Epithelial cell of esophagus (primary cell): Measurements from ENCODE around the gene HDGFL3.
"Not testable (repeated sequence)": the region's sequence is repeated elsewhere in the genome, so short reads cannot be mapped to it uniquely, and the experiment has no call there.

Source experiments
- DNase-seq: peaks from one replicate; pipeline ENCODE4 v3.0.0; 2010; ENCODE audit warnings: low read depth
- H3K4me3 ChIP-seq: 2 replicates; pipeline ENCODE4 v1.5.1; 2011; ENCODE audit warnings: mild to moderate bottlenecking, low read length, control low read depth
- CTCF ChIP-seq: IDR thresholded peaks from 2 replicates; pipeline ENCODE4 v1.5.1; 2011; ENCODE audit warnings: low read depth, mild to moderate bottlenecking, low read length, control low read depth, inconsistent platforms; ENCODE audit not compliant: insufficient read depth; ENCODE audit errors: missing control alignments

Gene HDGFL3

GRCh38 chr15:83099290-83099689 is 108.3 kb downstream of the HDGFL3 start:
- TF ChIP-seq CTCF, result no peak
- no peak for DNase-seq
- H3K4me3 ChIP-seq, result no peak overlapping the region

DNA sequence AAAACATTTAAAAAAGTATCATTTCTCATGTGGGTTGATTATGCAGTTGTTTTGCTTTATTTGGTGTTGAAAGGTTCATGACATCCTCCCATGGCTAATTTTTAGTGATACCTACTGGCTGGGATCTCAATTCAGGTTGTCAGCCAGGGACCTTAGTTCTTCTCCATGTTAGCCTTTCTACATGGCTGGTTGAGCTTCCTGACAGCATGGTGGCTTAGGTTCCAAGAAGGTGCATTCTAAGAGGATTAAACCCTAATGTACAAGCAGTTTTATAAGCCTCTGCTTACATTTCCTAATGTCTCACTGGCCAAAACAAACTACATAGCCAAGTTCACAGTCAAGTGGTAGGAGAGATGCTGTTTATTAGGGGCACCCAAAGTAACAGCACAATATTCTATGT is 109.5 kb downstream of the HDGFL3 start:
- no peak for TF ChIP-seq CTCF
- H3K4me3 ChIP-seq, result no peak overlapping the region
- DNase-seq, result no peak

GRCh38 chr15:83094583-83094982 is 113.0 kb downstream of the HDGFL3 start:
- TF ChIP-seq CTCF, result no peak

DNA sequence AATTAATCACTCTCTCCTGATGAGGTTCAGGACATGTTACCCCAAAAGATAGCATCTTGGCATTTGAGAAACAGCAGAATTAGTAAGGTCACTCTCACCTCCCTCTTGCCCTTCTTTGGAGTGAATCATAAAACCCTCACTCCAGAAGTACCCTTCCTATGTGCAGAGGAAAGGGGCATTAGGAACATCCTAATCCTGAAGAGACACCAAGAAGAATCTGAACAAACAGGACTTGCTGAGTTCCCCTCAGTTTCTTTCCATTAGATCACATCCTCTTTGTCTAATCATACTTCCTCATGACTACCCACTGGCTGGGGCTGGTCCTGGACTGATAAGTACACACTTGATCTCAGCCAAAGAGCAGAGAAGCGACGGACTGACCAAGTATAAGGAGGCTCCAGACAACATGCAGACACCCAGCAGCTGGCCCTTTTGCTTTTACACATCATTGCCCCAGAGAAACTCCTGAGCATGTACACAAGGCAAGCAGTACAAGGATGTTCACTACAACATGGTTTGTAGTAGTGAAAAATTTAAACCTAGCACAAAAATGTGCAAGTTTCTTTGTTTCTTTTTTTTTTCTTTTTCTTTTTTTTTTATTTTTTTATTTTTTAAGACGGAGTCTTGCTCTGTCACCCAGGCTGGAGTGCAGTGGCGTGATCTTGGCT is 115.2 kb downstream of the HDGFL3 start:
- peak; percentile 85 for DNase-seq
- TF ChIP-seq CTCF, result no peak
- no peak overlapping the region for H3K4me3 ChIP-seq

More at GRCh38 chr15:83094583-83094982, 113.0 kb downstream of the HDGFL3 start:
- no peak overlapping the region for H3K4me3 ChIP-seq
- no peak for DNase-seq

- not testable (repeated sequence) for H3K4me3 ChIP-seq, DNase-seq
Observed at GRCh38 chr15:83091965-83092308, 115.7 kb downstream of the HDGFL3 start.

DNA sequence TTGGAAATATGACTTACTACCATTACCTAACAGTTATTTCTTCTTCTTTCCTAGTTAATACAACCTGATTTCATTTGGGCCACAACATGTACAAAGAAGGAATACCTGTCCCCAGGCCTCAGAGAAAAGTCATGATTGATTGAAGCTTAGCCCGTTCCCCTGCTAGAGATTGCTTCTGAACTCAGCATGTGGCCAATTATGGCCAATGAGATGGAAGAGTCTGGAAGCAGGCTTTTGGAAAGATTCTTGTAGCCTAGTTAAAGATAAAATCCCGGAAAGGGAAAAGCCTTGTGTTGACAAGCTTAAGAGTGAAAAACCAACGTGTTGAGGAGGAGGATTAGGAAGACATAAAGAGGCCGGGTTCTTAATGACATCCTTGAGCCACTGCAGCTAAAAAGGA is 117.2 kb downstream of the HDGFL3 start:
- no peak for TF ChIP-seq CTCF

DNA sequence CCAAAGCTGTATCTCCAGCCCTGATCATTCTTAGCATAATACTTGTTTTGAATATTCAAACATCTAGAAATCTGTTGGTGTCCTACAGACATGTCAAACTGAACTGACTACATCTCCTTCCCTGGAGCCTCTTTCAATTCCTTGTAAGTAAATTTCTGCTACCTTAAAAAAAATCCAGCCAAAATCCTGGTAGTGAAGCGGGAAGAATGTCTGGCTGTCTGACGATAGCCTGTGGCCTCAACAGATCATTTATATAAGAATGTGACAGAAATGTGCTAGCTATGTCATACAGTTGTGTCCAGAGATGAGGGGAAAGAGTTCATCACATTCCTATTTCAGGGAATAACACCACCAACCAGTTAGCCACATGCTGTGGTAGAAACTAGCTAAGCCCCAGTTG is 118.7 kb downstream of the HDGFL3 start:
- DNase-seq, result no peak
- TF ChIP-seq CTCF, result no peak

More for the DNA sequence above, 117.2 kb downstream of the HDGFL3 start:
- H3K4me3 ChIP-seq, result no peak overlapping the region
- no peak for DNase-seq

GRCh38 chr15:83087576-83087975 is 120.0 kb downstream of the HDGFL3 start:
- H3K4me3 ChIP-seq, result no peak overlapping the region
- no peak for DNase-seq
- TF ChIP-seq CTCF, result no peak

More for the DNA sequence above, 118.7 kb downstream of the HDGFL3 start:
- H3K4me3 ChIP-seq, result no peak overlapping the region

GRCh38 chr15:83085864-83086552 is 121.6 kb downstream of the HDGFL3 start:
- not testable (repeated sequence) for H3K4me3 ChIP-seq, DNase-seq

DNA sequence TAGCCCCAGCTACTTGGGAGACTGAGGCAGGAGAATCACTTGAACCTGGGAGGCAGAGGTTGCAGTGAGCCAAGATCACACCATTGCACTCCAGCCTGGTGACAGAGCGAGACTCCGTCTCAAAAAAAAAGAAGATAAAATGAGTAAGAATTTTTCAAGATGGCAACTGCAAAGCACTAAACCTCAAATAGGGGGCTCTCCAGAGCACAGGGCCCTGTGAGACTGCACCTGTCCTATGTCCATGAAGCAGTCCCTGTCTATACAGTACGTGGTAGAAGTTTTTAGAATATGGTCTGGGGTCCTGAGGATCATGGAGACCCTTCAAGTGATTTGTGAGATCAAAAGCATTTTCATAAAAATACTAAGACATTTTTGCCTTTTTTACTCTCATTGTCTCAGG is 122.2 kb downstream of the HDGFL3 start:
- DNase-seq, H3K4me3 ChIP-seq: not testable (repeated sequence)
